CD4-positive, alpha-beta T cell (primary cell): Measurements from ENCODE around the gene RPS15. TPM values are rescaled to one million over a fixed set of nuclear protein-coding genes. Genes with fewer than 3 reads are reported as not detected.
A peak's percentile ranks its signal among the peaks of the same experiment; 100 is the strongest.

ENCODE experiments used
- ATAC-seq: fragments of 200-7000 bp; cut with Tn5 transposase; one replicate; pipeline ENCODE4 v1.10.0; 2022; ENCODE audit warnings: mild to moderate bottlenecking; ENCODE audit not compliant: poor library complexity
- CTCF ChIA-PET: fragments of 350-600 bp; sonication (Branson Sonifier 250); formaldehyde crosslinking; loops from one replicate; lab custom pipeline; 2021; ENCODE audit warnings: antibody characterized with exemption, inconsistent platforms; lab: Charles Lee
- POLR2A ChIA-PET: fragments of 350-600 bp; sonication (Branson Sonifier 250); formaldehyde crosslinking; loops from one replicate; lab custom pipeline; 2021; ENCODE audit warnings: antibody characterized with exemption, inconsistent platforms; lab: Charles Lee
- DNase-seq, 14 experiments: peaks; one replicate each; pipeline ENCODE4 v3.0.0-alpha.2; 2013 to 2020; ENCODE audit warnings: mixed read lengths in 2 of 14
- H3K27ac ChIP-seq, 2 donors: one replicate each; pipeline versions ENCODE4 v1.5.1 to v1.7.0; 2013; ENCODE audit warnings: low read length in 2 of 2, low read depth in 1 of 2, mild to moderate bottlenecking in 1 of 2
- H3K27me3 ChIP-seq, 2 experiments: 1 replicate in 1 of 2; 2 replicates in 1 of 2; pipeline versions ENCODE4 v1.6.1 to v1.7.0; 2013; ENCODE audit warnings: low read length in 2 of 2, control low read depth in 1 of 2, mild to moderate bottlenecking in 1 of 2, moderate library complexity in 1 of 2; ENCODE audit not compliant: insufficient read depth in 2 of 2, control insufficient read depth in 1 of 2
- H3K36me3 ChIP-seq: one replicate; pipeline ENCODE4 v1.6.1; 2013; ENCODE audit warnings: low read length, control low read depth; ENCODE audit not compliant: insufficient read depth
- H3K4me1 ChIP-seq: one replicate; pipeline ENCODE4 v1.6.1; 2013; ENCODE audit warnings: low read length, control low read depth; ENCODE audit not compliant: insufficient read depth
- H3K4me3 ChIP-seq: one replicate; pipeline ENCODE4 v1.5.1; 2013; ENCODE audit warnings: mild to moderate bottlenecking, low read length, moderate library complexity
- H3K9me3 ChIP-seq, 2 experiments: 1 replicate in 1 of 2; 2 replicates in 1 of 2; pipeline versions ENCODE4 v1.6.1 to v1.7.0; 2013; ENCODE audit warnings: low read length in 2 of 2, mild to moderate bottlenecking in 2 of 2, control low read depth in 1 of 2, moderate library complexity in 1 of 2; ENCODE audit not compliant: control insufficient read depth in 1 of 2, insufficient read depth in 1 of 2
- H3K27ac Mint-ChIP-seq: one replicate; pipeline ENCODE4 v1.8.0; 2020; ENCODE audit warnings: mixed read lengths
- H3K27me3 Mint-ChIP-seq: one replicate; pipeline ENCODE4 v1.8.0; 2021; ENCODE audit warnings: mixed read lengths
- H3K36me3 Mint-ChIP-seq: one replicate; pipeline ENCODE4 v1.8.0; 2021; ENCODE audit warnings: low read depth, mixed read lengths
- H3K4me1 Mint-ChIP-seq: one replicate; pipeline ENCODE4 v1.8.0; 2021; ENCODE audit warnings: low read depth, mixed read lengths
- H3K4me3 Mint-ChIP-seq: one replicate; pipeline ENCODE4 v1.8.0; 2020; ENCODE audit warnings: mild to moderate bottlenecking, mixed read lengths
- H3K9me3 Mint-ChIP-seq: one replicate; pipeline ENCODE4 v1.8.0; 2020; ENCODE audit warnings: mixed read lengths
- CTCF ChIP-seq: fragments of 200-600 bp; IDR thresholded peaks from one replicate; pipeline ENCODE4 v1.8.0; 2022; ENCODE audit warnings: antibody characterized with exemption, mild to moderate bottlenecking
- intact Hi-C, 2 experiments: fragments of 100-400 bp; cut with DNase I in 1 of 2; cut with micrococcal nuclease in 1 of 2; formaldehyde crosslinking; loops; one replicate each; pipeline versions ENCODE4 v1.15.1 to v1.9.0; 2023 to 2025; cut with DNase I, micrococcal nuclease
- total RNA-seq, 174 experiments: library from RNA in 2 of 174; stranded (reverse) in 2 of 174; gene quantifications; one replicate each; pipeline ENCODE4 v1.2.3 and lab custom pipeline; 2021 to 2026

The RPS15 gene
- total RNA-seq, 2 experiments from 2014 or later = 2,193 to 2,200 TPM

- H3K27me3 ChIP-seq = peaks cover 18 to 29% of the 10 kb centered on the region in 2 experiments
- ChIA-PET CTCF (no interaction called here), POLR2A (interaction anchor here (0.7 to 3.9 kb wide), 8 partner anchors 11 to 672 kb away, joined by 3 to 12 read pairs (median 4); partner anchors contain the start of gene REEP6)
- ATAC-seq (no peak), DNase-seq (peak in 3 of 14 experiments; percentile 29 to 45 (median 35))
- intact Hi-C loops = no loop called here
- Mint-ChIP-seq H3K4me1 (peaks cover 11% of the 10 kb centered on the region), H3K4me3 (peak overlapping the region; percentile 25), H3K27ac (no peak overlapping the region), H3K36me3 (no peaks in the 10 kb centered on the region), H3K9me3 (no peaks in the 10 kb centered on the region), H3K27me3 (no peaks in the 10 kb centered on the region)
- H3K4me1 ChIP-seq = peaks cover 67% of the 10 kb centered on the region
- H3K36me3 ChIP-seq = no peaks in the 10 kb centered on the region
- TF ChIP-seq CTCF = no peak
- peaks cover 0 to 16% of the 10 kb centered on the region in 2 experiments for H3K9me3 ChIP-seq
- H3K27ac ChIP-seq = no peak overlapping the region
- no peak overlapping the region for H3K4me3 ChIP-seq
Measured at GRCh38 chr19:1468821-1469254, 30.6 kb downstream of the RPS15 start.

GRCh38 chr19:1469255-1470054 is 31.3 kb downstream of the RPS15 start:
- intact Hi-C loops = loop anchor here (1.0 to 10.0 kb wide), 4 partner anchors 10 to 195 kb away; partner anchors contain the start of genes C19orf25 (in 1 of the 2), FAM174C (in 1 of the 2), PCSK4 (in 1 of the 2) and REEP6 (in 1 of the 2)
- H3K27me3 Mint-ChIP-seq = no peaks in the 10 kb centered on the region
- ATAC-seq (peak; percentile 37), DNase-seq (peak in 6 of 14 experiments; percentile 28 to 65 (median 38))
- no peak for TF ChIP-seq CTCF
- H3K4me1 Mint-ChIP-seq = peaks cover 11% of the 10 kb centered on the region
- H3K27ac Mint-ChIP-seq = no peak overlapping the region
- POLR2A ChIA-PET = interaction anchor here (0.7 to 3.9 kb wide), 8 partner anchors 12 to 673 kb away, joined by 3 to 12 read pairs (median 4); partner anchors contain the start of gene REEP6
- Histone ChIP-seq H3K9me3 (peaks cover 0 to 16% of the 10 kb centered on the region in 2 experiments), H3K4me1 (peaks cover 67% of the 10 kb centered on the region), H3K4me3 (peak overlapping the region; percentile 62), H3K36me3 (no peaks in the 10 kb centered on the region), H3K27me3 (peaks cover 18 to 29% of the 10 kb centered on the region in 2 experiments), H3K27ac (no peak overlapping the region)
- H3K36me3 Mint-ChIP-seq = peaks cover 3% of the 10 kb centered on the region
- H3K9me3 Mint-ChIP-seq = no peaks in the 10 kb centered on the region
- CTCF ChIA-PET = interaction anchor here (0.5 kb wide), 1 partner anchor 25 kb away, joined by 4 read pairs; no protein-coding TSS in a partner anchor
- no peak overlapping the region for H3K4me3 Mint-ChIP-seq

- H3K4me1 ChIP-seq = peaks cover 67% of the 10 kb centered on the region
- CTCF ChIA-PET = interaction anchor here (1.8 to 2.1 kb wide), 2 partner anchors 21 to 25 kb away, joined by 9 to 16 read pairs; partner anchors contain the start of gene REEP6
- POLR2A ChIA-PET = interaction anchor here (1.0 to 3.9 kb wide), 4 partner anchors 9 to 24 kb away, joined by 3 to 12 read pairs (median 8); partner anchors contain the start of genes C19orf25 and REEP6
Measured at GRCh38 chr19:1470055-1470304, 31.8 kb downstream of the RPS15 start.

More at GRCh38 chr19:1470055-1470304, 31.8 kb downstream of the RPS15 start:
- no peak for ATAC-seq
- H3K4me3 ChIP-seq = peak overlapping the region; percentile 62
- intact Hi-C loops = loop anchor here (1.0 to 10.0 kb wide), 4 partner anchors 9 to 195 kb away; partner anchors contain the start of genes C19orf25 (in 1 of the 2), FAM174C (in 1 of the 2), PCSK4 (in 1 of the 2) and REEP6 (in 1 of the 2)
- H3K36me3 Mint-ChIP-seq = peaks cover 5% of the 10 kb centered on the region
- H3K4me3 Mint-ChIP-seq = peak overlapping the region; percentile 68
- no peak for DNase-seq
- H3K4me1 Mint-ChIP-seq = peaks cover 11% of the 10 kb centered on the region
- H3K36me3 ChIP-seq = no peaks in the 10 kb centered on the region
- TF ChIP-seq CTCF = no peak
- peaks cover 0 to 16% of the 10 kb centered on the region in 2 experiments for H3K9me3 ChIP-seq
- no peaks in the 10 kb centered on the region for H3K27me3 Mint-ChIP-seq
- no peaks in the 10 kb centered on the region for H3K9me3 Mint-ChIP-seq
- peaks cover 18 to 29% of the 10 kb centered on the region in 2 experiments for H3K27me3 ChIP-seq
- no peak overlapping the region for H3K27ac Mint-ChIP-seq
- no peak overlapping the region for H3K27ac ChIP-seq
